IMR-90 (cell line): ENCODE data around the gene SUSD6. TPM values are rescaled to one million over a fixed set of nuclear protein-coding genes. Genes with fewer than 3 reads are reported as not detected.

Experiments used
- ATAC-seq: fragments of 200-7000 bp; cut with Tn5 transposase; 2 replicates; pipeline ENCODE4 v1.9.1; 2020; ENCODE audit warnings: low read depth, mild to moderate bottlenecking, moderate library complexity
- BruUV-seq: library from RNA; stranded (reverse); fragments of 400-500 nt; replicated peaks from 2 replicates; lab custom pipeline; 2021; lab: Mats Ljungman, UMichigan
- CTCF ChIA-PET: fragments of 300-600 bp; formaldehyde crosslinking; extraction: SDS; loops from one replicate; lab custom pipeline; 2021; ENCODE audit warnings: antibody characterized with exemption; lab: Yijun Ruan, JAX
- POLR2A ChIA-PET: fragments of 300-600 bp; sonication (Branson Sonifier 250); formaldehyde crosslinking; loops from one replicate; lab custom pipeline; 2022; ENCODE audit warnings: antibody characterized with exemption; ENCODE audit not compliant: unreplicated experiment; lab: Charles Lee
- DNase-seq: peaks from one replicate; pipeline ENCODE4 v3.0.0; 2013
- H2AFZ ChIP-seq: replicated peaks from 2 replicates; pipeline ENCODE3; 2013; ENCODE audit warnings: low read length, mild to moderate bottlenecking; ENCODE audit not compliant: poor library complexity
- H2AK5ac ChIP-seq: 2 replicates; pipeline ENCODE4 v1.6.1; 2013; ENCODE audit warnings: low read depth, low read length, inconsistent platforms
- H2AK9ac ChIP-seq: replicated peaks from 2 replicates; pipeline ENCODE3; 2013; ENCODE audit warnings: mild to moderate bottlenecking, low read depth, low read length, moderate library complexity; ENCODE audit not compliant: poor library complexity
- H2BK120ac ChIP-seq: 2 replicates; pipeline ENCODE4 v1.6.1; 2013; ENCODE audit warnings: low read depth, low read length, inconsistent platforms
- H2BK15ac ChIP-seq: 3 replicates; pipeline ENCODE4 v1.6.1; 2013; ENCODE audit warnings: low read depth, low read length, inconsistent platforms
- H2BK20ac ChIP-seq: 2 replicates; pipeline ENCODE4 v1.6.1; 2013; ENCODE audit warnings: low read depth, mild to moderate bottlenecking, inconsistent platforms, low read length, moderate library complexity
- H2BK5ac ChIP-seq: 2 replicates; pipeline ENCODE4 v1.6.1; 2013; ENCODE audit warnings: mild to moderate bottlenecking, low read depth, low read length, inconsistent platforms; ENCODE audit not compliant: poor library complexity, severe bottlenecking
- H3K14ac ChIP-seq: replicated peaks from 2 replicates; pipeline ENCODE4 v1.6.1; 2013; ENCODE audit warnings: low read depth, low read length, inconsistent platforms
- H3K18ac ChIP-seq: 2 replicates; pipeline ENCODE4 v1.6.1; 2013; ENCODE audit warnings: low read depth, low read length, control low read depth
- H3K23ac ChIP-seq: 2 replicates; pipeline ENCODE4 v1.6.1; 2013; ENCODE audit warnings: low read depth, low read length, inconsistent platforms
- H3K27ac ChIP-seq: 2 replicates; pipeline ENCODE4 v1.5.1; 2013; ENCODE audit warnings: mild to moderate bottlenecking, control low read depth, low read length; ENCODE audit not compliant: insufficient read depth
- H3K27me3 ChIP-seq: 2 replicates; pipeline ENCODE4 v1.6.1; 2013; ENCODE audit warnings: low read length; ENCODE audit not compliant: control insufficient read depth, insufficient read depth
- H3K36me3 ChIP-seq: 2 replicates; pipeline ENCODE4 v1.6.1; 2013; ENCODE audit warnings: low read length, mixed read lengths; ENCODE audit not compliant: control insufficient read depth, insufficient read depth
- H3K4ac ChIP-seq: 2 replicates; pipeline ENCODE4 v1.6.1; 2013; ENCODE audit warnings: low read depth, low read length, inconsistent platforms
- H3K4me1 ChIP-seq: 2 replicates; pipeline ENCODE4 v1.6.1; 2013; ENCODE audit warnings: low read length, mixed read lengths; ENCODE audit not compliant: control insufficient read depth, insufficient read depth
- H3K4me2 ChIP-seq: 2 replicates; pipeline ENCODE4 v1.6.1; 2013; ENCODE audit warnings: low read depth, mild to moderate bottlenecking, control low read depth, low read length, moderate library complexity
- H3K4me3 ChIP-seq: 2 replicates; pipeline ENCODE4 v1.5.1; 2013; ENCODE audit warnings: low read depth, mild to moderate bottlenecking, control low read depth, low read length, moderate library complexity; ENCODE audit not compliant: insufficient read depth
- H3K56ac ChIP-seq: 2 replicates; pipeline ENCODE4 v1.6.1; 2013; ENCODE audit warnings: low read length, inconsistent platforms; ENCODE audit not compliant: insufficient read depth; ENCODE audit errors: extremely low read depth
- H3K79me1 ChIP-seq, 2 experiments: 2 replicates each; pipeline ENCODE4 v1.6.1; 2013; ENCODE audit warnings: low read length in 2 of 2, inconsistent platforms in 1 of 2, low read depth in 1 of 2
- H3K9ac ChIP-seq: 2 replicates; pipeline ENCODE4 v1.6.1; 2013; ENCODE audit warnings: low read depth, low read length, control low read depth
- H3K9me1 ChIP-seq: 2 replicates; pipeline ENCODE4 v1.6.1; 2013; ENCODE audit warnings: low read length, inconsistent platforms; ENCODE audit not compliant: insufficient read depth
- H3K9me3 ChIP-seq: 2 replicates; pipeline ENCODE4 v1.6.1; 2013; ENCODE audit warnings: low read length; ENCODE audit not compliant: control insufficient read depth, insufficient read depth
- H4K20me1 ChIP-seq: 2 replicates; pipeline ENCODE4 v1.6.1; 2013; ENCODE audit warnings: low read length, inconsistent platforms; ENCODE audit not compliant: insufficient read depth
- H4K5ac ChIP-seq: 2 replicates; pipeline ENCODE4 v1.6.1; 2013; ENCODE audit warnings: mild to moderate bottlenecking, low read depth, low read length, control low read depth
- H4K8ac ChIP-seq, 2 experiments: 2 replicates each; pipeline ENCODE4 v1.6.1; 2013; ENCODE audit warnings: low read depth in 2 of 2, low read length in 2 of 2, control low read depth in 1 of 2, inconsistent platforms in 1 of 2
- H4K91ac ChIP-seq: 2 replicates; pipeline ENCODE4 v1.6.1; 2013; ENCODE audit warnings: low read depth, low read length, inconsistent platforms; ENCODE audit not compliant: insufficient read depth
- FOS ChIP-seq: fragments of 150-350 bp; IDR thresholded peaks from 2 replicates; pipeline ENCODE4 v1.6.1; 2016; ENCODE audit warnings: low read depth, low read length
- MAZ ChIP-seq: IDR thresholded peaks from 2 replicates; pipeline ENCODE4 v1.6.1; 2012; ENCODE audit warnings: low read depth, mild to moderate bottlenecking, low read length, improper control_type of control experiment, moderate library complexity, borderline replicate concordance
- RAD21 ChIP-seq: IDR thresholded peaks from 2 replicates; pipeline ENCODE4 v1.6.1; 2012; ENCODE audit warnings: low read length, improper control_type of control experiment
- SMC3 ChIP-seq: fragments of 150-350 bp; IDR thresholded peaks from 2 replicates; pipeline ENCODE4 v1.6.1; 2016; ENCODE audit warnings: low read depth, mild to moderate bottlenecking, antibody characterized with exemption, low read length, moderate library complexity
- WGBS, 2 experiments: methylation state at CpG; one replicate each; pipeline versions ENCODE4 v1.1.5 to v1.1.7; 2013; ENCODE audit warnings: missing lambda C conversion rate in 2 of 2; ENCODE audit not compliant: insufficient read length in 1 of 2; ENCODE audit errors: extremely low coverage in 2 of 2; 5-methylcytosine and 5-hydroxymethylcytosine counted together
- dilution Hi-C: fragments of 300-500 bp; cut with HindIII; formaldehyde crosslinking; loops from one replicate; pipeline ENCODE4 v1.14.3; 2018; ENCODE audit warnings: low sequenced_read_pairs; ENCODE audit not compliant: unreplicated experiment
- in situ Hi-C: fragments of 300-500 bp; cut with MboI; formaldehyde crosslinking; loops from 3 replicates; pipeline ENCODE4 v1.14.3; 2019; ENCODE audit warnings: low sequenced_read_pairs, inconsistent platforms, mixed read lengths
- intact Hi-C: fragments of 100-400 bp; cut with micrococcal nuclease; formaldehyde crosslinking; loops from 2 replicates; pipeline ENCODE4 v1.10.0; 2022
- polyA plus RNA-seq, 3 experiments: library from polyadenylated mRNA; depleted of rRNA; stranded (reverse); fragments of >200 nt; gene quantifications; 2 replicates each; pipeline ENCODE4 v1.2.3, GENCODE V29; 2012; ENCODE audit warnings: low replicate concordance in 1 of 3
- total RNA-seq: library from RNA; depleted of rRNA; stranded (reverse); fragments of >200 nt; gene quantifications from 2 replicates; pipeline ENCODE4 v1.2.3, GENCODE V29; 2012

SUSD6 gene
- total and polyA plus RNA-seq, 2 of the 4 experiments (the other 2 are of a cell fraction), result 2.3 to 10.1 TPM

GRCh38 chr14:69615496-69616407 lies 4.4 kb downstream of the SUSD6 start:
- H2BK120ac ChIP-seq, result peak overlapping the region; percentile 75
- H3K4me3 ChIP-seq, result peak overlapping the region; percentile 10; the same call in 1 of the 2 replicates
- 41% methylated on average over 3 of the region's 9 CpGs; no CpG with 5 or more reads in 1 of the 2 experiments for WGBS, 2 experiments
- H3K36me3 ChIP-seq, result no peaks in the 10 kb centered on the region
- peak overlapping the region; percentile 52 for H3K18ac ChIP-seq
- H3K9me1 ChIP-seq, result peaks cover 21% of the 10 kb centered on the region
- H3K27me3 ChIP-seq, result no peaks in the 10 kb centered on the region
- ChIA-PET POLR2A (interaction anchor here (0.6 to 0.9 kb wide), 2 partner anchors 10 to 95 kb away, joined by 3 read pairs; no protein-coding TSS in a partner anchor), CTCF (interaction anchor here (0.7 to 0.8 kb wide), 2 partner anchors 36 to 111 kb away, joined by 4 read pairs; no protein-coding TSS in a partner anchor)
- H3K27ac ChIP-seq, result peak overlapping the region; percentile 66
- H3K4ac ChIP-seq, result peak overlapping the region; percentile 89
- peak; percentile 84 for DNase-seq
- peak overlapping the region; percentile 68 for H3K4me2 ChIP-seq
- peak overlapping the region; percentile 87 for H2BK5ac ChIP-seq
- no peaks in the 10 kb centered on the region for H3K9me3 ChIP-seq
- peak overlapping the region; percentile 78 for H4K91ac ChIP-seq
- dilution Hi-C loops, result no loop called here
- H4K8ac ChIP-seq, result peak overlapping the region; percentile 12 to 82
- H3K23ac ChIP-seq, result peak overlapping the region; percentile 76; the same call in 1 of the 2 replicates
- H3K56ac ChIP-seq, result peak overlapping the region; percentile 27
- ATAC-seq, result peak; percentile 9
- TF ChIP-seq RAD21, result no peak
- 0 out of 2 replicates have a peak, but pooled peaks have one; percentile 10 for TF ChIP-seq SMC3
- no peak for TF ChIP-seq MAZ
- no peak for TF ChIP-seq FOS
- H4K20me1 ChIP-seq, result peaks cover 63% of the 10 kb centered on the region
- H2AK9ac ChIP-seq, result peak overlapping the region; percentile 80
- H2AFZ ChIP-seq, result peak overlapping the region; percentile 70
- H2BK20ac ChIP-seq, result peak overlapping the region; percentile 36
- peak overlapping the region; percentile 87 for H3K14ac ChIP-seq
- no TSS peak for BruUV-seq
- intact Hi-C loops, result loop anchor here (2.0 kb wide), 1 partner anchor 15 kb away; no protein-coding TSS in a partner anchor
- peak overlapping the region; percentile 84 for H2BK15ac ChIP-seq
- peaks cover 27 to 82% of the 10 kb centered on the region in 2 experiments for H3K79me1 ChIP-seq
- peaks cover 25% of the 10 kb centered on the region for H3K4me1 ChIP-seq
- H4K5ac ChIP-seq, result peak overlapping the region; percentile 21
- peak overlapping the region; percentile 65 for H2AK5ac ChIP-seq
- peak overlapping the region; percentile 45 for H3K9ac ChIP-seq
- in situ Hi-C loops, result no loop called here
